Measurements from ENCODE around the gene KRTAP19-1. TPM values are rescaled to one million over a fixed set of nuclear protein-coding genes. Genes with fewer than 3 reads are reported as not detected.

KRTAP19-1 gene
- total RNA-seq, 1 experiment from 2014 or later = not detected

DNA sequence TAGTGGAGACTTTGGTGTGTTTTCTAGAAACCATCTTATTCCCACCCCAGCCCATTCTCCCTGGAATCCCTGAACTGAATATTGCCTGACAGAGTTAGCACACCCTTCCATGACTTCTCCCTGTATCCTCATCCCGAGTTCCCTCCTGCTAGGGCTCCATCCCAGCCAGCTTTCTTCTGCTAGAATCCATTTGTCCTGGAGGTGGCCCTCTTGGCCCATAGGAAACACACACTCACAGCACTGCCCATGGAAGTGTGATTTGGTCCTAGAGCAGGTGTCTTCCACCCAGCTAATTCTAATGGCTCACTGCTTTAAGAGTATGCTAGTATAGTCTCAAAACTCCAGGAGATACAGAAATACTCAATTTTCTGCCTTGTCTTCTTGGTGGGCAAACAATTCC is 36.0 kb downstream of the KRTAP19-1 start:
- Histone ChIP-seq H3K9me3 (ENCODE audit: control insufficient read depth in 1 of 2, insufficient read depth in 1 of 2, low read depth in 1 of 2, low read length in 2 of 2) (peaks cover 18 to 25% of the 10 kb centered on the region in 2 experiments; a peak in 2 of 4 replicates), H3K9ac (ENCODE audit: low read length) (no peak overlapping the region), H3K79me2 (ENCODE audit: insufficient read depth, low read length) (no peaks in the 10 kb centered on the region), H3K9me2 (ENCODE audit: insufficient read depth) (no peaks in the 10 kb centered on the region), H3K27me3 (ENCODE audit: insufficient read depth, low read length) (no peaks in the 10 kb centered on the region), H3K36me3 (ENCODE audit: control insufficient read depth in 1 of 2, insufficient read depth in 2 of 2, low read length in 2 of 2) (no peaks in the 10 kb centered on the region), H3K4me1 (ENCODE audit: control insufficient read depth in 1 of 2, insufficient read depth in 2 of 2, low read length in 2 of 2) (no peaks in the 10 kb centered on the region), H2AFZ (ENCODE audit: low read depth, low read length, poor library complexity, severe bottlenecking) (no peak overlapping the region), H3K4me2 (ENCODE audit: low read length) (no peak overlapping the region), H3K4me3 (replicated peaks in 1 of 2; ENCODE audit: low read depth in 1 of 2, low read length in 2 of 2) (no peak overlapping the region), H4K20me1 (ENCODE audit: insufficient read depth) (no peaks in the 10 kb centered on the region), H3K27ac (ENCODE audit: low read depth, low read length) (no peak overlapping the region)
- TF ChIP-seq TCF7L2 (IDR thresholded peaks at IDR 0.05; ENCODE audit: borderline replicate concordance, extremely low read depth, insufficient read depth, insufficient read length) (no peak), CEBPB (IDR thresholded peaks at IDR 0.05; ENCODE audit: low read depth) (no peak), EZH2 (IDR thresholded peaks at IDR 0.05) (no peak), EZH2phosphoT487 (IDR thresholded peaks at IDR 0.05; ENCODE audit: borderline replicate concordance) (no peak), CBX3 (IDR thresholded peaks at IDR 0.05; ENCODE audit: low read depth) (no peak), SRF (IDR thresholded peaks at IDR 0.05; ENCODE audit: low read depth) (no peak), YY1 (IDR thresholded peaks at IDR 0.05; ENCODE audit: extremely low read depth, insufficient replicate concordance, low read depth, low read length) (no peak), POLR2A (IDR thresholded peaks at IDR 0.05; ENCODE audit: borderline replicate concordance, extremely low read depth, insufficient read depth, insufficient read length) (no peak), ELF1 (IDR thresholded peaks at IDR 0.05; ENCODE audit: borderline replicate concordance, low read depth) (no peak), ATF3 (IDR thresholded peaks at IDR 0.05) (no peak), JUND (IDR thresholded peaks at IDR 0.05) (no peak), SIN3A (IDR thresholded peaks at IDR 0.05; ENCODE audit: low read depth) (no peak), CTCF (IDR thresholded peaks at IDR 0.05 in 2 of 3, conservative IDR thresholded peaks at IDR 0.05 in 1 of 3; ENCODE audit: borderline replicate concordance in 1 of 3, insufficient read depth in 1 of 3, low read depth in 2 of 3, low read length in 2 of 3) (no peak), ZFX (IDR thresholded peaks at IDR 0.05) (no peak)
- TF ChIP-seq, protein P1, sequence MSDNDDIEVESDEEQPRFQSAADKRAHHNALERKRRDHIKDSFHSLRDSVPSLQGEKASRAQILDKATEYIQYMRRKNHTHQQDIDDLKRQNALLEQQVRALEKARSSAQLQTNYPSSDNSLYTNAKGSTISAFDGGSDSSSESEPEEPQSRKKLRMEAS (IDR thresholded peaks at IDR 0.05) = no peak
- TF ChIP-seq, protein P2, sequence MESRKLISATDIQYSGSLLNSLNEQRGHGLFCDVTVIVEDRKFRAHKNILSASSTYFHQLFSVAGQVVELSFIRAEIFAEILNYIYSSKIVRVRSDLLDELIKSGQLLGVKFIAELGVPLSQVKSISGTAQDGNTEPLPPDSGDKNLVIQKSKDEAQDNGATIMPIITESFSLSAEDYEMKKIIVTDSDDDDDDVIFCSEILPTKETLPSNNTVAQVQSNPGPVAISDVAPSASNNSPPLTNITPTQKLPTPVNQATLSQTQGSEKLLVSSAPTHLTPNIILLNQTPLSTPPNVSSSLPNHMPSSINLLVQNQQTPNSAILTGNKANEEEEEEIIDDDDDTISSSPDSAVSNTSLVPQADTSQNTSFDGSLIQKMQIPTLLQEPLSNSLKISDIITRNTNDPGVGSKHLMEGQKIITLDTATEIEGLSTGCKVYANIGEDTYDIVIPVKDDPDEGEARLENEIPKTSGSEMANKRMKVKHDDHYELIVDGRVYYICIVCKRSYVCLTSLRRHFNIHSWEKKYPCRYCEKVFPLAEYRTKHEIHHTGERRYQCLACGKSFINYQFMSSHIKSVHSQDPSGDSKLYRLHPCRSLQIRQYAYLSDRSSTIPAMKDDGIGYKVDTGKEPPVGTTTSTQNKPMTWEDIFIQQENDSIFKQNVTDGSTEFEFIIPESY (IDR thresholded peaks at IDR 0.05; ENCODE audit: extremely low read depth, insufficient replicate concordance, low read length) = no peak
- POLR2A ChIA-PET = no interaction called here
- ATAC-seq (no peak), DNase-seq (ENCODE audit: low read depth, low spot score) (no peak)
- BruUV-seq (replicated peaks) = no TSS peak
- CTCF ChIA-PET = no interaction called here
- RAD21 ChIA-PET (ENCODE audit: low non-redundant PET in 1 of 2, low total read pairs in 2 of 2, uncharacterized antibody in 2 of 2, unreplicated experiment in 2 of 2) = no interaction called here
- intact Hi-C loops (cut with micrococcal nuclease) = no loop called here

Data from HCT116 (cell line).